GM19328 (cell line): ENCODE measurements around the gene ICE1.
A peak's percentile ranks its signal among the peaks of the same experiment; 100 is the strongest.
"Not testable (repeated sequence)": the region's sequence is repeated elsewhere in the genome, so short reads cannot be mapped to it uniquely, and the experiment has no call there.

Experiments
- ATAC-seq: cut with Tn5 transposase; IDR thresholded peaks from one replicate; pipeline ENCODE4 v1.9.1; 2021; ENCODE audit warnings: mild to moderate bottlenecking, moderate library complexity; ENCODE audit not compliant: unreplicated experiment

The ICE1 gene

DNA sequence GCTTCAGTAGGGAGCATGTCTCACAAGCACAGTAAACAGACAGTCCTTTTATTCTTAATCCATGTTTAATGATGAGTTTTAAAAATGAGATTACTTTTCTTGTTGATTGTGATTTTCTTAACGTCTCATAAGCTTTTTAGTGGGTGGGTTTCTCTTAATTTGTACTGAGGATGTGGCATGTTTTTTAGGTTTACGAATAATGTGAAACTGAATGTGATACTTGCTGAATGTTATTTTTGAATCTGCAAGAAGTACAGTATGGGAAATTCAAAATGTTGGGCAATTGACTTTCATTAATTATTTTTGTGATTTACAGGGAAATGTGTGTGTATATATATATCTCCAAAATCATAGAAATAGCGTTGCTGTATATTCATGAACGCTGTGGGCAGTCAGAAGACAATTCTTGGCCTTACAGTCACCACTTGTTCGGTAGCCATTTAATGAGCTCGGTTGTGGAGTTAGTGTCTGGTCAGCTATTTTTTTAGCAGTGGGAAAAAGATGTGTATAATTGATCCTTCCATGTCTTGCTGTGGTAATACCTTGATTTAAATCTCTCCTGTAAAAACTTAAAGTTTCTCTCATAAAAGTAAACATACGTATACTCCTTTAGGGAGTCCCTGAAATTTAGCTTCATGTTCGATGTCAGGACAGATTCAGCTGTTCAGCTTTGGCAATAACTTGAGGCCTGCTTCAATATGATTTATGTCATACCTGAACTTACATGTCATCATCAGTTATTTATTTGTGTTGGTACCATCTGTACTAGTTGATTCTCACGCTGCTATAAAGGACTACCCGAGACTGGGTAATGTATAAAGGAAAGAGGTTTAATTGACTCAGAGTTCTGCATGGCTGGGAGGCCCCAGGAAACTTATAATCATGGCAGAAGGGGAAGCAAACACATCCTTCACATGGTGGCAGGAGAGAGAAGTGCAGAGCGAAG is 15.0 kb downstream of the ICE1 start:
- ATAC-seq, result no peak

DNA sequence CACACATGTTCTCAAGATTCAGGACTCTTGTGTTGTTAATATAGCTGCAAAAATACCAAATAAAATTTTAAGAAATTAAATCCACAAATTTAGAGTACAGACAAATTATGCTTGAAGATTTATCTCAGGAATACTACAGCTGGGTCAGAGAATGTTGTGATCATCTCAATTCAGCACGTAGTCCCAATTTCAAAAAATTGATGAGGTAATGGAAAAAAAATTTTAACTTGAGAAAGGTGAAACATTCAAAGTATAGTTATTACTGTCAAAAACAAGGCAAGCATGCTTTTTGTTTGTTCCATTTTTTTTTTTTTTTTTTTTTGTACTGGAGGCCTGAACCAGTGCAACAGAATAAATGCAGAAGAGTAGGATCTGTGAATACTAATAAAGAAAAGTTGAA is 29.4 kb downstream of the ICE1 start:
- ATAC-seq, result no peak

DNA sequence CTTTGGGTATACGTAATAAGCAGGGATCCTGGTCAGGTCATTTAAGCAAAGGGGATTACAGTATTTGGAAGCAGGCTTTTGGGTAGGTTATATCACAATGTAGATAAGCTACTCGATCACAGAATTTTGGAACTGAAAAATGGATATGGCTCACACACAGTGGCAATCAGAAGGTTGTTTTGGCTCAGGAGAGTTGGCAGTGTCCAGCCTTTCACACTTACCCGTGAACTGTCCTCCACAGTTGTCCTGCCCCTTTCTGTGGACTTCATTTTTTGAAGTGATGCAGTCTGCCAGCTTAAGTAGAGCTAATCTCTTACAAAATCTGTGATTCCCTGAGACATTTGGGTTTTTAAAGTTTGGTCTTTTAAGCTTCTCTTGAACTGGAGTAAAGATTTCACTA is 30.7 kb downstream of the ICE1 start:
- no peak for ATAC-seq

DNA sequence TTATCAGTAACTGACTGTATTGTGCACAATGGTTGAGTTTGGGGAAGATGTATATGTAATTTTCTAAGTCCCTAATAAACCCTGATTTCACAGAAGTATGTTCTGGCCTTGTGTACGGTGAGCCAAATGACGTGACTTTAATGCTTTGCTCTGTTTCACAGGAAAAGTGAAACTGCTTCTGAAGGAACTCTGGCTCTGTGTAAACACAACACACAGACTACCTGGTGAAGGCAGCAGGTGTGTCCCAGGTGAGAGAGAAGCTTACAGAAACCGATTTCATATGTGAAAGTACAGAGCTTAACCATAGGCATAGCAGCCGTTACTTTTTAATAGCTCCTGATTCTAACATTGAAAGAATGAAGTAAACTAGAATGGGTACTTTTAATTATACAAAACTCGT is 31.9 kb downstream of the ICE1 start:
- ATAC-seq, result no peak

DNA sequence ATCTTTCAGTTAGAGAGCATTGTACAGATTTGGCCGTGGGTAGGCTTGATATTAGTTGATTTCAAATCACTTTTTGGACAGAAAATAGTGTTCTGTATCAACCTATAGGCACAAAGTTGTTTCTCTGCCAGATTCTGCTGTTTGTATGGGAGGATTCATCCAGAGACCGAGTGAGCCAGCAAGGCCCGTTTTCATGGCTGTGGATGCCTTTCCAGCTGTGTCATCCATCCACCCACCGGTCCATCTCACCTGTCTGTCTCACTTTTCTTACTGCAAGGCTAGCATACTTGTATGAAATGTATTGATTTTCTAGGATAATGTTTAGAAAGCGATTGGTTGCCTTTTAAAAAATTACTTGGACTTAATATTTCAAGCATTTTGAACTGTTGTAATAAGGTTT is 34.4 kb downstream of the ICE1 start:
- no peak for ATAC-seq

DNA sequence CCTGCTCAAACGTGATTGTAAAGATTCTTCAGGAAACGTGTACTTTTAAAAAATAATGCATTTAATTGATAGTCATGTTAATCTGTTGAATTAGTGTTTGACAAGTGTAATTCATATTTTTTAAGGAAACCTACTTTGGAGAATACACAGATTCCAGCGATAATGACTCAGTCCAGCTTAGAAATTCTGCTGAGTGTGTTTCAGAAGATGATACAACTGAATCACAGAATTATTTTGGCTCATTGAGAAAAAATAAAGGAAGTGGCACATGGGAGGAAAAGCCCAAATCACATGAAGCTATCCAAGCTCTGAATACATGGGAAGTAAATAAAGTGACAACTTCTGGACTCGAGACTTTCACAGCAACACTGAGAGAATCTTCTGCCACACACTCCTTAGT is 37.8 kb downstream of the ICE1 start:
- ATAC-seq, result no peak

DNA sequence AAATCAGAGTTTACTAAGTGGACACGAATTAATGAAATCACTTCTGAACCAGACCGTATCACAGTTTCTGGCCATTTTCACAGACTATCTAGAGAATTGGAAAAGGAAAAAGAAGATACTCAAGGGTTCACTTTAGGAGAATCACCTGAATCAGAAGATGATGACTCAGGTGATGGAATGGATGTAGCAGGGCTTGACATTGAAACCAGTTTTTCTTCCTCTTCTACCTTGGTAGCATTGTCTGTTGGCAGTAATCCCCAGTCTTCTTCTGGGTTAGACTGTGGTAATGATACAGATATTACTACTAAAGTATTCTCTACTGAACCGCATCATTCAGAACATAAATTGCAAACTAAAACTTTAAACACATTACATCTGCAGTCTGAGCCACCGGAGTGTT is 38.5 kb downstream of the ICE1 start:
- no peak for ATAC-seq

DNA sequence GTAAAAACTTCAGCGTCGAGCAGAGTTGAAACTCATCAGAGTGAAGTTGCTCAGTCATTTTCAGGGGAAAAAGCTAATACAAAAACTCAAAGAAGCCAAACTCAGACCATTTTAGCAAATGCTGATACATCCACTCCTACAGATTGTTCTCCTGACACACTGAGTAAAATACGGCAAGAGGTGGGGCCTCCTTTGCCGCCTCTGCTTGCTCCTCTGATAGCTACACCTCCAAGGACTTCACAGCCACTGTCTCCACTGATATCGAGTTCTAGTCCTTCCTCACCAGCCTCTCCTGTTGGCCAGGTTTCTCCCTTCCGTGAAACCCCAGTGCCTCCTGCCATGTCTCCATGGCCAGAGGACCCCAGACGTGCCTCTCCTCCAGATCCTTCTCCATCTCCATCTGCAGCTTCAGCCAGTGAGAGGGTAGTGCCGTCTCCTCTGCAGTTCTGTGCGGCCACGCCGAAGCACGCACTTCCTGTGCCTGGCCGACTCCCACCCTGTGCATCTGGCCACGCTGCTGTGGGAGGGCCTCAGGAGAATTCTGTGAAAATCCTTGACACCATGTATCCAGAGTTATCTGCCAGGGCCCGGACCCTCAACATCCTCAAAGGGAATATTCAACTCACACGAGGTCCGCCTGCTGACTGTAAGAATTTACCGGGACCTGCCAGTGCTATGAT is 41.7 kb downstream of the ICE1 start:
- ATAC-seq, result no peak

DNA sequence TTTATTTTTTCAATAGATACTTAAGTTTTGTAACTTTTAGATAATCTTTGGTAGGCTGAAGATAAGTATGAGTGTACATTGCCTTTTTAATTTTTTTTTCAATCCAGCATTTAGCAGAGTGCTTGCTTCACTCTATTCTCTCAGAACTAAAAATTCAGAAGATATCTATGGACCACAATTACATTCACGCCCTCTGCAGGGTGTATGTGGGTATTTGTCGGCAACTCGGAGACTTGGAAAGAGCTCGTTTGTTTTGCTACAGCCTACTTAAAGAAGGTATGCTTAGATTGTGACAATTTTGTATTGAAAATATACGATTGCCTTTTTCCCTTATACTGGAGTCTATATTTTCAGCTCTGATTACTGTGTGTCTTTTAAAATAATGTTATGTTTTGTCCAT is 43.8 kb downstream of the ICE1 start:
- ATAC-seq, result no peak

DNA sequence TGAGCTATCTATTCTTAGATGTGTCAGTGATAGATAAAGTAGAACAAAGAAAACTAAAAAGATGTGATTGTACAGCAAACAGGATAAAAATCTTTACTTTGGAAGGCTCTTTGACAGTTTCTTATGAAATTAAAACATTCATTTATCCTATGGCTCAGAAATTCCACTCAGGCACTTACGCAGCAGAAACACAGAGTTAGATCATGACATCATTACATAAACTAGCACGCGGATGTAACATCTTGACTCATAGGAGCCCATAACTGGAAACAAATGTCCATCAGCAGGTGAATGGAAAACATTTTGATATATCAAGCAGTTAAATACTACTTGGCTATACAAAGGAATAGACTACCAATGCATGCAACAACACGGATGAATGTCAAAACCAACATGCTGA is 45.3 kb downstream of the ICE1 start:
- ATAC-seq, result no peak

DNA sequence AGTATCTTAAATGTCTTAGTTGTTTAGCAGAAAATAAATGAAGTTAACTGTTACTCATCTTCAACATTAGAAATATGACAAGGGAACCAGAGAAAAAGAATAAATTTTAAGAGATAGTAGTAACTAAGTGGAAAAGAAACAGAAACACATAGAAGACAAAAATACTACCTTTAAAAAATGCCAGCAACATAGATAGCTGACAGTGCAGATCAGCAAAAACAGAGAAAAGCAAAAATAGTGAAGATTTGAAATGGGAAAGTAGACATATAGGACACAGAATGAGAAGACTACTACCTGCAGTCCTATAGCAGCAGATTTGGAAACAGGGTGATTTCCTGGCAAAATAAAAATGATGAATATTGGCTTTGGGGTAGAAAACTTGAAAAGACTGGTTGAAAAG is 48.5 kb downstream of the ICE1 start:
- ATAC-seq, result no peak

DNA sequence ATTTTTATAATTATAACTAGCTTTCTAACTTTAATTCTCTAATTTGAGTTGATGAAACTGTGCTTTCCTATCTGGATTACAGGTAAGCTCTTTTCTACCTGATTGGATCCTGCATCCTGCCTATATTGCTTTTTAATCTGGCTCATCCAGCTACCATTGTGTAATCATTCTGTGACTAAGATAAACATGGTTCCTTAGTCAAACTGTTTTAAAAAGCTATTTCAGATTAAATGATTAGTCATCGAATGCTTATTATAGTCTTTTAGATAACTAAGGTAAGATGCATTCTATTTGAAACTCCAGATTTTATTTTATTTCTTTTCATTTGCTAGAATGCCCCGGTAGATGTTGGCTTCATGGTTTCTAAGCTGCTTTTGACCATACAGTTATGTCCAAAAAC is 50.7 kb downstream of the ICE1 start:
- ATAC-seq, result no peak

DNA sequence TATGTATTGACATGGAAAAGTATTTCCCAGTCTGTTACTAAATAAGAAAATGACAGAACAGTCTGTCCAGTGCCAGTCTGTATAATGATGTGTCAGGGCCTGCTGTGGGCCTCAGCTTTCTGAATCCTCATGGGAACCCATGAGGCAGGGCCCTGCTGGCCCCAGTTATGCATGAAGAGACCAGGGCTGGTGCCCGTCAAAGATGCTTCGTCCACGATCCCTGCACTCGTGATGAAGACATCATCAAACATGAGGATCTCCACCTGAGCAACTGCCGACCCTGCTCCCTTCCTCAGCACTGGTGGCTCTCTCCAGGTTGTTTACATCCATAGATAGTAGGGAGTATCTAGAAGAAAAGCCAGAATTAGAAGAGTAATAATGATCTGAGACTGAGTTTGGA is 52.5 kb downstream of the ICE1 start:
- no peak for ATAC-seq

DNA sequence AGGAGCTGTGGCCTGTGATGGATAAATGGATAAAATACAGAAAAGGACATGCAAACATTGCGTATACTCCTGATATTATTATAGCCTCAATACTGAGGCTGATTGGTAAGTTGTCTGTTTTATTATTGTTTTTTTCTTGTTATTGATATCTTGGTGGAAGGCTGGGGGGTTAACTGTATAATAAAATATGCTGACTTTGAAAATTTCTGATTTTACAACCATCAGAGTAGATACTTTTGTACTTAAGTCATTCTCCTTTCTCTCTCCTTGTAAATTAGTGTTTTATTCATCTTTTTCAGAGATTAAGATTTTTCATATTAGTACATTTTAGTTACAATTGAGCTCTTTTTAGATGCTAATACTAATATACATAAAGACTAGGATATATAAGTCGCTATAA is 53.5 kb downstream of the ICE1 start:
- ATAC-seq, result no peak

DNA sequence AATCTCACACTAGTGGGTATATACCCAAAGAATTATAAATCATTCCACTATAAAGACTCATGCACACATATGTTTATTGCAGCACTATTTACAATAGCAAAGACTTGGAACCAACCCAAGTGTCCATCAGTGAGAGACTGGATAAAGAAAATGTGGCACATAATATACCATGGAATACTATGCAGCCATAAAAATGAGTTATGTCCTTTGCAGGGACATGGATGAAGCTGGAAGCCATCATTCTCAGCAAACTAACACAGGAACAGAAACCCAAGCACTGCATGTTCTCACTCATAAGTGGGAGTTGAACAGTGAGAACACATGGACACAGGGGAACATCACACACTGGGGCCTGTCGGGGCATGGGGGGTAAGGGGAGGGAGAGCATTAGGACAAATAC is 57.1 kb downstream of the ICE1 start:
- ATAC-seq, result not testable (repeated sequence)

DNA sequence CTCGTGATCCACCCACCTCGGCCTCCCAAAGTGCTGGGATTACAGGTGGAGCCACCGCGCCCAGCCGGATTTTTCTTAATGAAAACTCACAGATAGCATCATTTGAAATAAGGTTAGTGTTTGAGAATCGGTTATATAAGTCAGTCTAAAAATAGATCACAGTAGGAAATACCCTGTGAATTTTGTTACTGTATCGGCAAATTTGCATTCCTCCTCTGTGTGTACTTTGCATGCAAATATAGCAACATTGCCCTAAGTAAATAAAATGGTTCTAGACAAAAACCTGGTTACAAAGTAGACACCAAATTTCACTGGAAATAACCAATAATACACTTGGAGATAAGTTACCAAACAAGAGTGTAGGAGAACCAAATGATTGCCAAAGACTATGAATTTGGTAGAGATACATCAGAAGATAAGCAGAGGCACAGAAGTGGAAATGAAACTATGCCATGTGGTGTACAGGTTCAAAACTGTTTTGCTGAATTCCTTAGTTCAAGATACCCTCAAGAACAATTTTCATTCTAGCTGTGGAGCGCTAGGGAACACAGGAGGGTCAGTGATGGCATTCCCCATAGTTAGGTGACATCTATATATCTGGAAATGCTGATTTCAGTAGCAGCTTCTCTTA is 58.1 kb downstream of the ICE1 start:
- ATAC-seq, result peak; percentile 45

DNA sequence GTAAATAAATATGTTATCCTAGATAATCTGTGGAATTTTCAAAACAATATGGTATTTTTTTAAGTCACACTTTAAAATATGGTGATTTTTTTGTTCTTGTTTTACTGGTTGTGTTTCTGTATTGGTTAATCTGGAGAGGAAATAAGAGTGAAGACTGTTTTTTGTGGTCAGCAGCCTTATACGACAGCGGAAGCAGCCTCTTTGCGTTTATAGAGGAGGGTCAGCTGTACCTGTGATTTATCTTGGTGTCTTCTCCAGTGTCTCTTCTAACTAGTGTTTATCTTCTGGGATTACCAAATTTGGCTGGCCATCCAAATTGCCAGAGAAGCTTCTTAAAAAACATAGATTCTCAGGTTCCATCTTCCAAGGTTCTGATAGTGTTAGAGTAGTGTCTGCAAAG is 58.7 kb downstream of the ICE1 start:
- no peak for ATAC-seq

DNA sequence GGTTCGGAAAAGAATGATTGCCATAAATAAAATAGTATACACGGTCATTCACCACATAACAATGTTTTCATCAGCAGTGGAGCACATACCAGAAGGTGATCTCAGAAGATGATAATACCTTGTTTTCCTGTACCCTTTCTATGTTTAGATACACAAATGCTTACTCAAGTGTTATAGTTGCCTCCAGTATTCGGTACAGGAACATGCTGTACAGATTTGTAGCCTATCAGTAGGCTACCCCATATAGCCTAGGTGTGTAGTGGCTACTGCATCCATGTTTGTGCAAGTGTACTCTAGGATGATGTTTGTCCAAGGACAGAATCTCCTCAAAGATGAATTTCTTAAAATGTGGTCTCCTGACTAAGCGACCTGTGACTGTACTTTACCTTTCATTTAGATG is 59.2 kb downstream of the ICE1 start:
- ATAC-seq, result no peak

DNA sequence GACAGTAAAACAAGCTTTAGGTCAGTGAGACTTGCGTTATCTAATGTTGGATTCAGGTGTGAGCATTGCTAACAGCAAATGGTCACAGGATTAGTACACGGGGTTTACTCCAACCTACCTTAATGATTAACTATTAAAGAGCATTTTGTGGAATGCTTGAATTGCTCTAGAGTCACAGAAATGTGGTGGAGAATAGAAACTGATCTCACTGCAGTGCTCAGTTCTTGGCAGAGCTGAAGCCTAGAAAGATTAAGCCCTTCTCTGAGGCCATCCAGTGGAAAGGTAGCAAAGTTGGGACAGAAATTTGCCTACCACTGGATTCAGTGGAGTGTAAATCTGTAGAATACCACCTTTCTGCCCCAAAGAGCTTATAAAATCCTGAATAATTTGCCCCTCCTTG is 60.9 kb downstream of the ICE1 start:
- ATAC-seq, result no peak

DNA sequence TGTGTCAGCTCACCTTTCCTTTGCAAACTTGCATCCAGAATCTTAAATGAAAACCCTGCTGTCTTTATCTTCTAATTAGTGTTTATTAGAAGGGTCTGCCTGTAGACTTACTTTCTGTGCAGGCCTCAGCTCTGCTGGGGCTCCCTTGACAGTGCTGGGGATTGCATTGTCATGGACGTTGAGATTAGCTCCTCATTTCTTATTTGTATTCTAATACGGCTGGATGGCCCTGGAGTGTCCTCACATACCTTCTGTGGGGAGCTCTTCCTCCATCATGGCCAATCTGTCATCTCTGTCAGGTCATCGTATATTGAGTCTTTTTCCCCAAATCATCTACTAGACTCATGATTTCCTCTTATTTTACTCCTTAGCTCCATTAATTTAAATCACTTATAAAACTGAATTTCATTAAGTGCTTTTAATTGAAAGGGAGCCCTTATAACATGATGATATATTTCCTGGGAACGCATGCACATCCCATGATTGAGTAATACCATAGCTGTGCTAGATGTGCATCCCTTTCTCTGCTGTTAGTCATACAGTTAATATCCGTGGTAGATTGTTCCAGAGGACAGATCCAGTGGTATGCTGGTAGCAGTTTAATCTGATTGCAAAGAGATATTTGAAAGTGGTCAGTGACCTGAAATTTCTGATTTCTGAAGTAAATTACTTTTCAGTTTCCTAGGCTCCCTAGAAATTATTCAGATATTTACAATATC is 61.6 kb downstream of the ICE1 start:
- ATAC-seq, result no peak

DNA sequence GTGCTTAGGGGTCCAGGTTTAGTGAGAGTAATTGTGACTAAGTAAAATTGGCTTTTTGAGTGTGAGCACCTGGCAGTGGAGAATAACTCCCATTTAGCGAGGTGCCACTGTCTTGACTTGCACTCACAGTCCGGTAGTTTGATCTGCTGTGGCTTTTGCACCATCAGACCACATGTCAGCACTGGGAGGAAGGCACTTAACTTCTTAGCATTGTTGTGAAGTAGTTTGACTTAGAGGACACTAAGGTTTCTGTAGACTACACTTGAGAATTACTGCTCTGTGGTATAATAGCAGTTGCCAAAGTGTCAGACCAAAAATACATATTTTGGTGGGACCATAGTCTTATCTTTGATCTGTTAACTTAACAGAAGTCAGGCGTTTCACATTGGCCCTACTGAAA is 63.6 kb downstream of the ICE1 start:
- no peak for ATAC-seq
